Measurements from ENCODE around the gene UGT1A8.
"Not testable (repeated sequence)": the region's sequence is repeated elsewhere in the genome, so short reads cannot be mapped to it uniquely, and the experiment has no call there.

UGT1A8 gene

DNA sequence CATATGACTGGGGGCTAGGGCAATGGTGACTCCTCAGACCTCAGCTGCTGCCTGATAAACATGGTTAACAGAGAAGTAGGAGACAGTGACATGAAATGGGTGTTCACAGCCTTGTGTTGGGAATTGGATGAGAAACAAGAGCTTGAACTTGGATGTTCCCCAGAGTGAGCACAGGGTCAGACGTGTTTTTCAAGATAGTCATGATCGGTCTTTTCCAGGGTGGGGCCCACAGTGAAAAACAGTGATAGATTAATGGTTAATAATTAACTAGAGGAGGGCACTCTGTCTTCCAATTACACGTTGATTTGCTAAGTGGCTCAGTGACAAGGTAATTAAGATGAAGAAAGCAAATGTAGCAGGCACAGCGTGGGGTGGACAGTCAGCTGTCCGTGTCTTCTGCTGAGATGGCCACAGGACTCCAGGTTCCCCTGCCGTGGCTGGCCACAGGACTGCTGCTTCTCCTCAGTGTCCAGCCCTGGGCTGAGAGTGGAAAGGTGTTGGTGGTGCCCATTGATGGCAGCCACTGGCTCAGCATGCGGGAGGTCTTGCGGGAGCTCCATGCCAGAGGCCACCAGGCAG, 111.4 kb downstream of the UGT1A8 start, which contains the start of gene UGT1A3:
Gene UGT1A3, plus strand, starts transcription at position 320 of the 579 bp plus-strand sequence. Its CDS starts 85 bp downstream, at position 405.
- DNase-seq (ENCODE audit: low read depth), result no peak

DNA sequence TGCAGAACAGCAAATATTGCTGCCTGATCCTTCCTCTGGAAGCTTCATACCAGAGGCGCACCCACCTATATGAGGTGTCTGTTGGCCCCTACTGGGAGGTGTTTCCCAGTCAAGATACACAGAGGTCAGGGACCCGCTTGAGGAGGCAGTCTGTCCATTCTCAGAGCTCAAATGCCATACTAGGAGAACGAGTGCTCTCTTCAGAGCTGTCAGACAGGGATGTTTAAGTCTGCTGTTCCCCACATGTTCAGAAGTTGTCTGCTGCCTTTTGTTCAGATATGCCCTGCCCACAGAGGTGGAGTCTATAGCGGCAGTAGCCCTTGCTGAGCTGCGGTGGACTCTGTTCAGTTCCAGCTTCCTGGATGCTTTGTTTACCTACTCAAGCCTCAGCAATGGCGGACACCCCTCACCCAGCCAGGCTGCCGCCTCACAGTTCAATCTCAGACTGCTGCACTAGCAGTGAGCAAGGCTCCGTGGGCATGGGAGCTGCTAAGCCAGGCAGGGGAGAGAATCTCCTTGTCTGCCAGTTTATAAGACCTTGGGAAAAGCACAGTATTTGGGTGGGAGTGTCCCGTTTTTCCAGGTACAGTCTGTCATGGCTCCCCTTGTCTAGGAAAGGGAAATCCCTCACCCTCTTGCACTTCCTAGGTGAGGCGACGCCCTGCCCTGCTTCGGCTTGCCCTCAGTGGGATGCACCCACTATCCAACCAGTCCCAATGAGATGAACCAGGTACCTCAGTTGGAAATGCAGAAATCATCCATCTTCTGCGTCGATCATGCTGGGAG, 119.6 kb downstream of the UGT1A8 start:
- DNase-seq (ENCODE audit: low read depth), result not testable (repeated sequence)

DNA sequence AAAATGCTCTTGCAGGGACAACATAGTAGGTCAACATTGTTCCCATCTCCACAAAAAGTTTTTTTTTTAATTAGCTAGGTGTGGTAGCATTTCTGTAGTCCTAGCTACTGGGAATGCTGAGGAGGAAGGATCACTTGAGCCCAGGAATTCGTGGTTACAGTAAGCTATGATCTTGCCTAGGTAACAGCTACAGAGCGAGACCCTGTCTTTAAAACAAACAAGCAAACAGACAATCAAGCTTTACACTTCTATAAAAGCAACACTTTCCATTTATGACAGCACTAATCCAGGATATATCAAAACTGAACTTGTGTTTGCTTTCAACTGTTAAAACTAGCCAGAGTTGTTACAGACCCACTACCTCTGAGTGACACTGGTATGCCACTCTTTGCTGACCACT, 123.4 kb downstream of the UGT1A8 start:
- DNase-seq (ENCODE audit: low read depth), result no peak

DNA sequence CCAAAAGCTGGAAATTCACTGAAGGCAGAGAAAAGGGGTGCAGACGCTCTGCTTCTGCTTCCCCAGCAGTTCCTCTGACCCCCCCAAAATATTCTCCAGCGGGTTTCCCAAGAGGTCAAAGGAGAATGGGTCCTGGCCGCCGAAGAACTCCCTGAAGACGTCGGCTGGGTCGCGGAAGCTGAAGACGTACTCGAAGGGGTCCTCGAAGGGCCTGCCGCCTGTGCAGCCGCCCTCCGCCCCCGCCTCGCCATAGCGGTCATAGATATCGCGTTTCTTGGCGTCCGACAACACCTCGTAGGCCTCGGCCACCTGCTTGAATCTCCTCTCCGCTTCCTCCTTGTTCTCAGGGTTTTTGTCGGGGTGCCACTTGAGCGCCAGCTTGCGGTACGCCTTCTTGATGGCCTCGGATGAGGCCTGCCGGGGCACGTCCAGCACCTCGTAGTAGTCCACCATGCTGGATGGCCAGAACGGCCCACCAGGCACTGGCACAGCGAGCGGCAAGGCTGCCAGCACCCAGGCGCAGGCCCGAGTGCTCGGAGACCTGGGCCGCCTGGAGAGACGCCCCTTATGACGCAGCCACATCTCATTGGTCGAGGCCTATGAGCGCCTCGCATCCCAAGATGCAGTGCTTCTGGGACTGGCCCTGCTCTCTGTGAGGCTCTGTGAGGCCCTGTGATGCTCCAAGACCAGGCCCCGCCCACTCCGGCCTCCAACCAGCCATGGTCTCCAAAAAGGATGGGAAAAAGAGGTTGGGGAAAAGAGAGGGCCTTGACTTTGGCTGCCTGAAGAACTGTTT, 126.2 kb downstream of the UGT1A8 start:
- no peak for DNase-seq (ENCODE audit: low read depth)

DNA sequence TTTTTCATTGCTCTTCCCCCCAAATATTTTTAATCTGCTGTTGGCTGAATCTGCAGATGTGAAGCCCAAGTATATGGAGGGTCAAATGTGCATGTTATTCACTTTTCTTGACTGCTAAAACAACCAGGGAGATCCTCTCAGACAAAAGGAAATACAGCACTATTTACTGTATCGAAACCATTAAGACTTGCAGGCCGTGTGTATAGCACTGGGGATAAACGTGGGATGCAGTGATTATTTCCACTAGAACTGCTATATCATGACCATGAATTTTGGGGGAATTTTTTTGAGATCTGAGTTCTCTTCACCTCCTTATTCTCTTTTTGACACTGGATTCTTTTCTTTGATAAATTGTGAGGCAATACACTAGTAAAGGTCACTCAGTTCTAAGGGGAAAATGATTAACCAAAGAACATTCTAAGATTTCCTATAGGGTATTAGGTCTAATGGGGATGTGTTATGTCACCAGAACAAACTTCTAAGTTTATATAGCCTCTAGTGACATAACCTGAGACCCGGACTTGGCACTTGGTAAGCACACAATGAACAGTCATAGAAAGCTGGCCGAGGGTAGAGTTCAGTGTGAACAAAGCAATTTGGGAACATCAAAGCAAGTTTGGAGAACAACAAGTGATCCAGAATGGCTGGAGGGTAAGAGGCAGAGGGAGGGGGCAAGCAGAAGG, 127.8 kb downstream of the UGT1A8 start:
- no peak for DNase-seq (ENCODE audit: low read depth)

DNA sequence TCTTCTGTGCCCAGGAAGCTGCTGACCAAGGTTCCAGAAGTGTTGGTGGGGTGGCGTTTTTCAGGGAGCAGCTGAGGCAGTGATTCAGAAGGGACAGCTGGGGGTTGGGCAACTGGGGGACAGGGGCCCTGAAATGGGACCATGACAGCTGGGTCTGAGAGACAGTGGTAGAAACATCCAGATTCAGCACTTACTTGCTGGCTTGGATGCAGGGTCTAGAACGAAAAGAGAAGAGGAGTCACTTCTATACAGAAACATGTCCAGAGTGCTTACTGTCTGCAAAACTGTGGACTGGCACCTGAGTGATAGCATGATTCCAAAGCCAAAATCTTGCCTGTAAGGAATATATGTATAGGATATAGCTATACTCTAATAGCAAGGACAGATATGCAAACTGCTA, 128.4 kb downstream of the UGT1A8 start:
- not testable (repeated sequence) for DNase-seq (ENCODE audit: low read depth)

DNA sequence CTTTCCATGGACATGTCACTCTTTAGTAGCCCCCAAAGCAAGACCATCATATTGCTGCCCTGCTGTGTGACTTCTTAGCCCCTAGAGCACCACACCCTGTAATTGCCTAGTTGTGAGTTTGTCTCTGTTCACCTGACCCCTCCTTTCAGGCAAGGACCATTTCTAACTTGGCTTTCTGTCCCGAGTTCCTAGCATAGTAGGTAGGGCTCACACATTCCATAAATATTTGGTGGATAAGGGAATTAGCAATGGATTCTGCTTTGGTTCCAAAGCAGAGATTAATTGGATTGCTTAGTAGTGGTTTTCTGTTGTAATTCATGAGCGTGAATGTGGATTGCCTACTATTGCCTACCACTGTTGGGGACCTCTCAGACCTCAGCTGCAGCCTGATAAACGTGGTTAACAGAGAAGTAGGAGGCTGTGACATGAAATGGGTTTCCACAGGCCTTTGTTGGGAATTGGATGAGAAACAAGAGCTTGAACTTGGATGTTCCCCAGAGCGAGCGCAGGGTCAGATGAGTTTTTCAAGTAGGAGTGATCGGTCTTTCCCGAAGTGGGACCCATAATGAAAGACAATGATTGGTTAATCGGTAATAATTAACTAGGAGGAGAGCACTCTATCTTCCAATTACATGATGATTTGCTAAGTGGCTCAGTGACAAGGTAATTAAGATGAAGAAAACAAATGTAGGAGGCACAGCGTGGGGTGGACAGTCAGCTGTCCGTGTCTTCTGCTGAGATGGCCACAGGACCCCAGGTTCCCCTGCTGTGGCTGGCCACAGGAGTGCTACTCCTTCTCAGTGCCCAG, 129.2 kb downstream of the UGT1A8 start:
- DNase-seq (ENCODE audit: low read depth), result no peak

DNA sequence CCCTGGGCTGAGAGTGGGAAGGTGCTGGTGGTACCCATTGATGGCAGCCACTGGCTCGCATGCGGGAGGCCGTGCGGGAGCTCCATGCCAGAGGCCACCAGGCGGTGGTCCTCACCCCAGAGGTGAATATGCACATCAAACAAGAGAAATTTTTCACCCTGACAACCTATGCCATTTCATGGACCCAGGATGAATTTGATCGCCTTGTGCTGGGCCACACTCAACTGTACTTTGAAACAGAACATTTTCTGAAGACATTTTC, 129.8 kb downstream of the UGT1A8 start:
- no peak for DNase-seq (ENCODE audit: low read depth)

DNA sequence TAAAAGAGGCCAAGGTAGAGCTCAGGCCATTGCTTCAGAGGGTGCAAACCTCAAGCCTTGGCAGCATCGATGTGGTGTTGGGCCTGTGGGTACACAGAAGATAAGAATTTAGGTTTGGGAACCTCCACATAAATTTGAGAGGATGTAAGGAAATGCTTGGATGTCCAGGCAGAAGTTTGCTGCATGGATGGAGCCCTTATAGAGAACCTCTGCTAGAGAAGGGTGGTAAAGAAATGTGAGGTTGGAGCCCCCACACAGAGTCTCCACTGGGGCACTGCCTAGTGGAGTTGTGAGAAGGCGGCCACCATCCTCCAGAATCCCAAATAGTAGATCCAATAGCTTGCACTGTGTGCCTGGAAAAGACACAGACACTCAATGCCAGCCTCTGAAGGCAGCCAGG, 133.3 kb downstream of the UGT1A8 start:
- not testable (repeated sequence) for DNase-seq (ENCODE audit: low read depth)

DNA sequence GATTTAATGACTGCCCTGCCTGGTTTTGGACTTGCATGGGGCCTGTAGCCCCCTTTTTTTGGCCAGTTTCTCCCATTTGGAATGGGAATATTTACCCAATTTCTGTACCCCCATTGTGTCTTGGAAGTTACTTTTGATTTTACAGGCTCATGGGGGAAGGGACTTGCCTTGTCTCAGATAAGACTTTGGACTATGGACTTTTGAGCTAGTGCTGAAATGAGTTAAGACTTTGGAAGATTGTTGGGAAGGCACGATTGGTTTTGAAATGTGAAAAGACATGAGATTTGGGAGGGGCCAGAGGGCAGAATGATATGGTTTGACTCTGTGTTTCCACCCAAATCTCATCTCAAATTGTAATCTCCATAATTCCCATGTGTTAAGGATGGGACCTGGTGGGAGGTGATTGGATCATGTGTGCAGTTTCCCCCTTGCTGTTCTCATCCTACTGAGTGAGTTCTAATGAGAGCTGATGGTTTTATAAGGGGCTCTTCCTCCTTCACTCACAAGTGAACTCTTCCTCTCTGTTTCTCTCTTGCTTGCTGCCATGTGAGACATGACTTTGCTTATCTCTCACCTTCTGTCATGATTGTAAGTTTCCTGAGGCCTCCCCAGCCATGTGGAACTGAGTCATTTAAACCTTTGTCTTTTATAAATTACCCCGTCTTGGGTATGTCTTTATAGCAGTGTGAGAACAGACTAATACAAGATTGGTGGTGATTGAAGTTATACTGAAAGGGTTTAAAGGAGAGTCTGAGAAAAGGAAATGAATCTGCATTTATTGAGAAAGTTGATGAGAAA, 134.0 kb downstream of the UGT1A8 start:
- DNase-seq (ENCODE audit: low read depth), result not testable (repeated sequence)

DNA sequence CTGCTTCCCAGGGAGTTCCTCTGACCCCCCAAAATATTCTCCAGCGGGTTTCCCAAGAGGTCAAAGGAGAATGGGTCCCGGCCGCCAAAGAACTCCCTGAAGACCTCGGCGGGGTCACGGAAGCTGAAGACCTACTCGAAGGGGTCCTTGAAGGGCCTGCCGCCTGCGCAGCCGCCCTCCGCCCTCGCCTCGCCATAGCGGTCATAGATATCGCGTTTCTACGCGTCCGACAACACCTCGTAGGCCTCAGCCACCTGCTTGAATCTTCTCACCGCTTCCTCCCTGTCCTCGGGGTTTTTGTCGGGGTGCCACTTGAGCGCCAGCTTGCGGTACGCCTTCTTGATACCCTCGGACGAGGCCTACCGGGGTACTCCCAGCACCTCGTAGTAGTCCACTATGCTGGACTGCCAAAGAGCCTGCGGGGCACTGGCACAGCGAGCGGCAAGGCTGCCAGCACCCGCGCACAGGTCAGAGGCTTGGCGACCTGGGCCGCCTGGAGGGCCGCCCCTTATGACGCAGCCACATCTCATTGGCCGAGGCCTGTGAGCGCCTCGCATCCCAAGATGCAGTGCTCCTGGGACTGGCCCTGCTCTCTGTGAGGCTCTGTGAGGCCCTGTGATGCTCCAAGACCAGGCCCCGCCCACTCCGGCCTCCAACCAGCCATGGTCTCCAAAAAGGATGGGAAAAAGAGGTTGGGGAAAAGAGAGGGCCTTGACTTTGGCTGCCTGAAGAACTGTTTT, 137.6 kb downstream of the UGT1A8 start:
- no peak for DNase-seq (ENCODE audit: low read depth)

DNA sequence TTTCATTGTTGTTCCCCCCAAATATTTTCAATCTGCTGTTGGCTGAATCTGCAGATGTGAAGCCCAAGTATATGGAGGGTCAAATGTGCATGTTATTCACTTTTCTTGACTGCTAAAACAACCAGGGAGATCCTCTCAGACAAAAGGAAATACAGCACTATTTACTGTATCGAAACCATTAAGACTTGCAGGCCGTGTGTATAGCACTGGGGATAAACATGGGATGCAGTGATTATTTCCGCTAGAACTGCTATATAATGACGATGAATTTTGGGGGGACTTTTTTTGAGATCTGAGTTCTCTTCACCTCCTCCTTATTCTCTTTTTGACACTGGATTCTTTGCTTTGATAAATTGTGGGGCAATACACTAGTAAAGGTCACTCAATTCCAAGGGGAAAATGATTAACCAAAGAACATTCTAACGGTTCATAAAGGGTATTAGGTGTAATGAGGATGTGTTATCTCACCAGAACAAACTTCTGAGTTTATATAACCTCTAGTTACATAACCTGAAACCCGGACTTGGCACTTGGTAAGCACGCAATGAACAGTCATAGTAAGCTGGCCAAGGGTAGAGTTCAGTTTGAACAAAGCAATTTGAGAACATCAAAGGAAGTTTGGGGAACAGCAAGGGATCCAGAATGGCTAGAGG, 139.1 kb downstream of the UGT1A8 start:
- DNase-seq (ENCODE audit: low read depth), result no peak

DNA sequence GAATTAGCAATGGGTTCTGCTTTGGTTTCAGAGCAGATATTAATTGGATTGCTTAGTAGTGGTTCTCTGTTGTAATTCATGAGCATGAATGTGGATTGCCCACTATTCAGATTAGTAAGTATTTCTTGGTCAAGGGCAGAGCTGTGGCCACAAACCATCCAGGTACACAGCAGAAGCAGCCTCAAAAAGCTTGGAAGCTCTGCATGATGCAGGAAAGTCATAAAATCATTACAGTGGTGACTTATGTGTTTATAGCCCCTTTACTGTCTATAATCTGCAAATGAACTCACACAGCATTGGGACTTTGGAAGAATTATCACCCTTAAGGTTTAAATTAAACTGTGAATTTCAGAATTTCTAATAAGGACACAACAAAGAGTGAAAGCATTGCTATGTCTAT, 140.7 kb downstream of the UGT1A8 start:
- DNase-seq (ENCODE audit: low read depth), result no peak

DNA sequence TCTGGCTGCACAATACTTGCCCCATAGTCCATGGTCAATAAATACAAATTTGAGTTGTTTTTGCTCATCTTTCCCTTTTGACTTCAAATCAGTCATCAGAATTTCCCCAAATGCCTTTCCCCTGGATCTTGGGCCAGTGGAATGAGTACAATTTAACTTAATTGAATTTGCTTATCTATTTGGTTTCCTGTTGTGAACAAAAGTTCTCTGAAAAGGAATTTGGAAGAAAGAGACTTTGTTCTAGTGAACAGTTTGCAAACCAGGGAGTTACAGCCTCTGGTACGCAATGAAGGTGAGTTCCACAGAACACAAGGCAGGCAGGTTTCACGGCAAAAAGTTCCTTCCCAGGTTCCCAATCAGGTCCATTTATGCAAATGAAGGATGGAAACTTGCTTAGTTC, 141.4 kb downstream of the UGT1A8 start:
- DNase-seq (ENCODE audit: low read depth), result no peak

DNA sequence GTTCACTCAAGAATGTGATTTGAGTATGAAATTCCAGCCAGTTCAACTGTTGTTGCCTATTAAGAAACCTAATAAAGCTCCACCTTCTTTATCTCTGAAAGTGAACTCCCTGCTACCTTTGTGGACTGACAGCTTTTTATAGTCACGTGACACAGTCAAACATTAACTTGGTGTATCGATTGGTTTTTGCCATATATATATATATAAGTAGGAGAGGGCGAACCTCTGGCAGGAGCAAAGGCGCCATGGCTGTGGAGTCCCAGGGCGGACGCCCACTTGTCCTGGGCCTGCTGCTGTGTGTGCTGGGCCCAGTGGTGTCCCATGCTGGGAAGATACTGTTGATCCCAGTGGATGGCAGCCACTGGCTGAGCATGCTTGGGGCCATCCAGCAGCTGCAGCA, 142.6 kb downstream of the UGT1A8 start, which contains the start of gene UGT1A1:
Gene UGT1A1, plus strand, starts transcription at position 228 of the 400 bp plus-strand sequence. Its CDS starts 18 bp downstream, at position 246.
- no peak for DNase-seq (ENCODE audit: low read depth)

DNA sequence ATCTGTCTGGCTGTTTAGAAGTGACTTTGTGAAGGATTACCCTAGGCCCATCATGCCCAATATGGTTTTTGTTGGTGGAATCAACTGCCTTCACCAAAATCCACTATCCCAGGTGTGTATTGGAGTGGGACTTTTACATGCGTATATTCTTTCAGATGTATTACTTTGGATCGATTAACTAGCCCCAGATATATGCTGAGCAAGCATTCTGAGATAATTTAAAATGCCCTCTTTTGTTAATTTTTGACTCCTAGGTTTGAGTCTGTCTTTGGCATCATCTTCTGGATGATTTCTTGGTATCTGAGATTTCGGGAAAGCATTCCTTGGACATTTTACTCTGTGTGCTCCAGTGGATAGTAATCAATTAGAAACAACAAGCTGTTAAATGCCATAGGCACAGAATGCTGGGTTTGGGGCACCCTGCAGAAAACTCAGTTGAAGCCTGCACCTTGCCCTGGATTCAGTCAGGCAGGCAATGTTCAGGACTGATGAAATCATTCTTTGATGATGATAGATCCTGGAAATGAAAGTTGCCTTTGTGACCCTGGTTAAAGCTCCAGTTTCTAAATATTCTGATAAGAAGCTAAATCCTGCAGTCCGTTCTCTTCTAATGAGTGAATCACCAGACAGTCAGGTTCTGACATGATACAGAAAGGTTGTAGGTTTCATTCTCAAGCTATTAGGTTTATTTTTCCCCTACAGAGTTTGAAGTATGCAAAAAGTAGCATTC, 143.8 kb downstream of the UGT1A8 start:
- DNase-seq (ENCODE audit: low read depth), result no peak

DNA sequence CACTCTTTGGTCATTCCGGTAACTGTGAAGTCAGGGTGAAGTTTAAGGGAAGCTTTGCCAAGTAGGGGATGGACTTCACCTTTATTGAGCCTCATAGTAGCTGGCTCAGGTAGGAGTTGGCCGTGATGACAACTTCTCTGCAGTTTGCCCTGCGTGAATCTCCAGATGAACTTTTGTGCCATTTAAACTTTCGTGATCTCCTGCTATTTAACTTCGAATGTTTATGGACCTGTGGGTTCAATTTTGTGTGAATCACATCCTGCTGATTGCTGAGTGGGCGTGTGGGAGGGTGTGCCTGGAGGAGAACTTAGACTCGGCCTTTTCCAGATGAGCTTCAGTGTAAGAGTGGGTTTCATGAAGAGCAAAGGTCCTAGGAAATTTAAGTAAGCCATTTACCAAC, 146.8 kb downstream of the UGT1A8 start:
- peak; percentile 26 for DNase-seq (ENCODE audit: low read depth)

DNA sequence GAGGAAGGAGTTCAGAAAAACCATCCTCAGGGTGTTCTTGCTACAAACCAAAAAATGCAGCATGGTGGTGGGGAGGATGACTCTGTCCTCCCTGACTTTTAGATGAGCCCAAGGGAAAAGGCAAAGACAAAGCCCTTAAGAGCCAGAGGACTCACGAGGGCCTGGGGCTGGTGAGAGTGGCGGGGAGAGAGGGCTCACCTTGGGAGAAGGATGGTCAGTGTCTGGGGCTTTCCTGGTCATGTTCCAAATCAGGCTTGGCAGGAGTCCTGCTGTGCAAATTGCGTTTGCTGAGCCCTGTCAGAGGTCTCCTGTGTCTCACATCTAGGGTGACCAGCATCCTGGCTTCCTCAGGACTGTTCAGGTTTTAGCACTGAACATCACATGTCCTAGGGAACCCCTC, 147.3 kb downstream of the UGT1A8 start:
- no peak for DNase-seq (ENCODE audit: low read depth)

DNA sequence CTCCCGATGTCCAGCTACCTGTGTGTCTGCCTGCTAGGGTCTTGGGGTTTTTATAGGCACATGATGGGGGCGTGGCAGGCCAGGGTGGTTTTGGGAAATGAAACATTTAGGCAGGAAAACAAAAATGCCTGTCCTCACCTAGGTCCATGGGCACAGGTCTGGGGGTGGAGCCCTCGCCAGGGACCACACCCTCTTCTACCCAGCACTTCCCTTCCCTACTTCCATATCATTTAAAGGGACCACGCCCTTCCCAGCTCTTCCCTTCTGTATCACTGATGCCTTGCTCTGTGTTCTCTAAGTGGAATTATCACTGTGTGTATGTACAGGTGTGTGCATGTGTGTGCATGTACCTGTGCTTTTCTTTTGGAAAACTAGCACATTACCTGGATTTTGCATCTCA, 149.0 kb downstream of the UGT1A8 start:
- DNase-seq (ENCODE audit: low read depth), result no peak
